ENCODE measurements around the gene SLC40A1.

DNA sequence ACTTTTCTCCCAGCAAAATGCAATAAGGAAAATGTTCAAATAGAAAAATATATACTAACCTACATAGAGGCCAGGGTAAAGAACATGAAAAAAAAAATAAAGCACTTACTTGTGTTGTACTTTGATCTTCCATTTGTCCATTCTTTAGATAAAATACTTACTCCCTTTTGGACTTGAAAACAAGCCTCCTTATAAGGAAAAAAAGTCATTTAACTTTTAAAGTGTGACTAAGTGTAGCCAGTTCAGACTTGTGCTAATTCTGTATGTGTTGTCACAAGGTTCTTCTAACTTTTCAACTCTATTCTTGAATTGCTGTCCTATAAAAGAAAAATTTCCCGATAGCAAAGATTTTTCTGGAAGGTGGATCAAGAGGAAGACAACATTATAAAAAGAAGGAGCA, 23.2 kb downstream of the SLC40A1 start:
- TF ChIP-seq, protein P1, sequence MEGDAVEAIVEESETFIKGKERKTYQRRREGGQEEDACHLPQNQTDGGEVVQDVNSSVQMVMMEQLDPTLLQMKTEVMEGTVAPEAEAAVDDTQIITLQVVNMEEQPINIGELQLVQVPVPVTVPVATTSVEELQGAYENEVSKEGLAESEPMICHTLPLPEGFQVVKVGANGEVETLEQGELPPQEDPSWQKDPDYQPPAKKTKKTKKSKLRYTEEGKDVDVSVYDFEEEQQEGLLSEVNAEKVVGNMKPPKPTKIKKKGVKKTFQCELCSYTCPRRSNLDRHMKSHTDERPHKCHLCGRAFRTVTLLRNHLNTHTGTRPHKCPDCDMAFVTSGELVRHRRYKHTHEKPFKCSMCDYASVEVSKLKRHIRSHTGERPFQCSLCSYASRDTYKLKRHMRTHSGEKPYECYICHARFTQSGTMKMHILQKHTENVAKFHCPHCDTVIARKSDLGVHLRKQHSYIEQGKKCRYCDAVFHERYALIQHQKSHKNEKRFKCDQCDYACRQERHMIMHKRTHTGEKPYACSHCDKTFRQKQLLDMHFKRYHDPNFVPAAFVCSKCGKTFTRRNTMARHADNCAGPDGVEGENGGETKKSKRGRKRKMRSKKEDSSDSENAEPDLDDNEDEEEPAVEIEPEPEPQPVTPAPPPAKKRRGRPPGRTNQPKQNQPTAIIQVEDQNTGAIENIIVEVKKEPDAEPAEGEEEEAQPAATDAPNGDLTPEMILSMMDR (IDR thresholded peaks at IDR 0.05) = no peak
- TF ChIP-seq POLR2A (IDR thresholded peaks at IDR 0.05) = no peak
